Right ventricle myocardium inferior (tissue), 1 donor: Measurements from ENCODE around the gene CIAO3. TPM values are rescaled to one million over a fixed set of nuclear protein-coding genes. Genes with fewer than 3 reads are reported as not detected.

Source experiments
- microRNA-seq: library from miRNA; unstranded; fragments of <30 nt; microRNA quantifications from one replicate; pipeline ENCODE4 v1.2.0, GENCODE V29; 2020
- total RNA-seq: library from RNA; stranded (reverse); fragmentation: NEBNext Ultra II Directional; extraction: Animal tissue kit (Norgen Biotek cat#: 25700); gene quantifications from one replicate; pipeline ENCODE4 v1.2.1, GENCODE V29; 2021
- donor health status: DM: no; HTN: yes; CAD: no; lungs with severe emphysema.

The CIAO3 gene
- total RNA-seq, 1 donor from 2014 or later = 32.2 TPM

Small RNA genes lying within 50 kb of the gene (microRNA-seq; reads per million reads assigned to microRNA genes)
- gene MIR662 = not detected

Other genes with a start within 250 kb of the CIAO3 start
- gene CAPN15, start 213.3 kb downstream of the CIAO3 start, total RNA-seq = 16.8 TPM
- gene PRR35, start 180.6 kb downstream of the CIAO3 start, total RNA-seq = not detected
- gene NHLRC4, start 174.0 kb downstream of the CIAO3 start, total RNA-seq = 0.57 TPM
- 16.6 TPM for gene PIGQ, start 171.0 kb downstream of the CIAO3 start, total RNA-seq
- 8.8 TPM for gene RAB40C, start 150.9 kb downstream of the CIAO3 start, total RNA-seq
- 0.16 TPM for gene WFIKKN1, start 110.0 kb downstream of the CIAO3 start, total RNA-seq
- 53.5 TPM for gene METTL26, start 104.7 kb downstream of the CIAO3 start, total RNA-seq
- 194 TPM for gene MCRIP2, start 99.2 kb downstream of the CIAO3 start, total RNA-seq
- 7.7 TPM for gene WDR90, start 91.6 kb downstream of the CIAO3 start, total RNA-seq
- gene RHOT2, start 72.9 kb downstream of the CIAO3 start, total RNA-seq = 86.0 TPM
- 2.1 TPM for gene RHBDL1, start 65.3 kb downstream of the CIAO3 start, total RNA-seq
- gene STUB1, start 60.6 kb downstream of the CIAO3 start, total RNA-seq = 120 TPM
- gene JMJD8, start 56.7 kb downstream of the CIAO3 start, total RNA-seq = 46.4 TPM
- gene WDR24, start 50.6 kb downstream of the CIAO3 start, total RNA-seq = 7.8 TPM
- not detected for gene FBXL16, start 35.2 kb downstream of the CIAO3 start, total RNA-seq
- 60.4 TPM for gene METRN, start 25.9 kb downstream of the CIAO3 start, total RNA-seq
- gene ANTKMT, start 19.9 kb downstream of the CIAO3 start, total RNA-seq = 29.1 TPM
- 0.49 TPM for gene CCDC78, start 14.6 kb downstream of the CIAO3 start, total RNA-seq
- gene HAGHL, start 13.9 kb downstream of the CIAO3 start, total RNA-seq = 18.7 TPM
- gene MSLN, start 19.7 kb upstream of the CIAO3 start, total RNA-seq = 1.9 TPM
- 9.7 TPM for gene RPUSD1, start 47.4 kb upstream of the CIAO3 start, total RNA-seq
- gene CHTF18, start 47.6 kb upstream of the CIAO3 start, total RNA-seq = 6.4 TPM
- gene GNG13, start 59.7 kb upstream of the CIAO3 start, total RNA-seq = not detected
- gene LMF1, start 230.0 kb upstream of the CIAO3 start, total RNA-seq = 8.1 TPM
- gene SOX8, start 240.8 kb upstream of the CIAO3 start, total RNA-seq = 0.89 TPM